DOHH2 (cell line): ENCODE results near the gene RNASEH2A.
"Not testable (repeated sequence)": the region's sequence is repeated elsewhere in the genome, so short reads cannot be mapped to it uniquely, and the experiment has no call there.

ENCODE experiments used
- H3F3A ChIP-seq: fragments of 200-600 bp; sonication (generic), shearing (Covaris generic); 2 replicates; pipeline ENCODE4 v1.6.0; 2016; ENCODE audit warnings: antibody characterized with exemption, mild to moderate bottlenecking; ENCODE audit not compliant: control insufficient read depth, insufficient read depth
- H3K27ac ChIP-seq: fragments of 200-600 bp; sonication (generic); 2 replicates; pipeline ENCODE4 v1.5.1; 2014; ENCODE audit warnings: low read depth, mild to moderate bottlenecking, low read length, moderate library complexity
- H3K27me3 ChIP-seq: fragments of 200-600 bp; sonication (generic); 2 replicates; pipeline ENCODE4 v1.6.1; 2014; ENCODE audit warnings: mild to moderate bottlenecking, low read length, mixed read lengths; ENCODE audit not compliant: control insufficient read depth
- H3K36me3 ChIP-seq: fragments of 200-600 bp; sonication (generic); 2 replicates; pipeline ENCODE4 v1.6.1; 2014; ENCODE audit warnings: mild to moderate bottlenecking, low read length, moderate library complexity, mixed read lengths; ENCODE audit not compliant: control insufficient read depth
- H3K4me1 ChIP-seq: fragments of 200-600 bp; sonication (generic); 2 replicates; pipeline ENCODE4 v1.6.1; 2014; ENCODE audit warnings: mild to moderate bottlenecking, low read length, mixed read lengths; ENCODE audit not compliant: control insufficient read depth
- H3K4me2 ChIP-seq: fragments of 200-600 bp; sonication (generic); 2 replicates; pipeline ENCODE4 v1.6.0; 2014; ENCODE audit warnings: mild to moderate bottlenecking, low read length, moderate library complexity
- H3K4me3 ChIP-seq: fragments of 200-600 bp; sonication (generic); 2 replicates; pipeline ENCODE4 v1.5.1; 2014; ENCODE audit warnings: mild to moderate bottlenecking, low read length, mixed read lengths
- H3K79me2 ChIP-seq: fragments of 200-600 bp; sonication (generic); 2 replicates; pipeline ENCODE4 v1.6.1; 2014; ENCODE audit warnings: mild to moderate bottlenecking, low read length, mixed read lengths; ENCODE audit not compliant: control insufficient read depth
- H3K9me2 ChIP-seq: fragments of 200-600 bp; sonication (generic); replicated peaks from 2 replicates; pipeline ENCODE4 v1.6.1; 2014; ENCODE audit warnings: mild to moderate bottlenecking, low read length, mixed read lengths; ENCODE audit not compliant: control insufficient read depth
- H3K9me3 ChIP-seq: fragments of 200-600 bp; sonication (generic); 2 replicates; pipeline ENCODE4 v1.6.1; 2014; ENCODE audit warnings: antibody characterized with exemption, low read length, mixed read lengths; ENCODE audit not compliant: control insufficient read depth, insufficient read depth
- H4K20me1 ChIP-seq: fragments of 200-600 bp; sonication (generic); 2 replicates; pipeline ENCODE4 v1.6.0; 2014; ENCODE audit warnings: low read depth, mild to moderate bottlenecking, antibody characterized with exemption, low read length, moderate library complexity; ENCODE audit not compliant: control insufficient read depth, insufficient read depth
- CTCF ChIP-seq: fragments of 200-600 bp; sonication (generic); IDR thresholded peaks from one replicate; pipeline ENCODE4 v1.5.1; 2014; ENCODE audit warnings: antibody characterized with exemption, mild to moderate bottlenecking, low read depth, low read length; ENCODE audit not compliant: poor library complexity, severe bottlenecking
- EZH2phosphoT487 ChIP-seq: fragments of 200-600 bp; sonication (generic); IDR thresholded peaks from 2 replicates; pipeline ENCODE4 v1.6.1; 2017; ENCODE audit warnings: borderline replicate concordance, mild to moderate bottlenecking, antibody characterized with exemption, low read length, moderate library complexity, mixed read lengths

Gene RNASEH2A

GRCh38 chr19:12842511-12842910 lies 36.1 kb downstream of the RNASEH2A start:
- no peak overlapping the region for H3K4me2 ChIP-seq
- H3K79me2 ChIP-seq, result no peaks in the 10 kb centered on the region
- H3K9me2 ChIP-seq, result no peaks in the 10 kb centered on the region
- H3K4me1 ChIP-seq, result peaks cover 34% of the 10 kb centered on the region
- peaks cover 12% of the 10 kb centered on the region for H3F3A ChIP-seq
- H4K20me1 ChIP-seq, result peaks cover 13% of the 10 kb centered on the region; the same call in 1 of the 2 replicates
- H3K4me3 ChIP-seq, result no peak overlapping the region
- peaks cover 10% of the 10 kb centered on the region for H3K27me3 ChIP-seq
- no peaks in the 10 kb centered on the region for H3K9me3 ChIP-seq
- TF ChIP-seq CTCF (no peak), EZH2phosphoT487 (no peak)
- no peaks in the 10 kb centered on the region for H3K36me3 ChIP-seq
- no peak overlapping the region for H3K27ac ChIP-seq

GRCh38 chr19:12843328-12843727 lies 36.9 kb downstream of the RNASEH2A start:
- Histone ChIP-seq H4K20me1 (peaks cover 13% of the 10 kb centered on the region; the same call in 1 of the 2 replicates), H3F3A (peaks cover 11% of the 10 kb centered on the region), H3K4me2 (no peak overlapping the region), H3K9me2 (no peaks in the 10 kb centered on the region), H3K36me3 (no peaks in the 10 kb centered on the region), H3K4me3 (no peak overlapping the region), H3K4me1 (peaks cover 31% of the 10 kb centered on the region), H3K27ac (no peak overlapping the region), H3K79me2 (no peaks in the 10 kb centered on the region), H3K27me3 (peaks cover 10% of the 10 kb centered on the region), H3K9me3 (no peaks in the 10 kb centered on the region)
- no peak for TF ChIP-seq CTCF
- TF ChIP-seq EZH2phosphoT487, result no peak

- Histone ChIP-seq H3K27ac (no peak overlapping the region), H3K79me2 (no peaks in the 10 kb centered on the region), H3K9me2 (no peaks in the 10 kb centered on the region), H3K4me2 (no peak overlapping the region), H4K20me1 (peaks cover 13% of the 10 kb centered on the region; the same call in 1 of the 2 replicates), H3F3A (peaks cover 11% of the 10 kb centered on the region), H3K4me1 (peaks cover 26% of the 10 kb centered on the region), H3K9me3 (no peaks in the 10 kb centered on the region), H3K4me3 (no peak overlapping the region), H3K36me3 (no peaks in the 10 kb centered on the region), H3K27me3 (peaks cover 8% of the 10 kb centered on the region)
- no peak for TF ChIP-seq EZH2phosphoT487
- no peak for TF ChIP-seq CTCF
Measured at GRCh38 chr19:12843999-12844732, 37.8 kb downstream of the RNASEH2A start.

- not testable (repeated sequence) for H3K4me1 ChIP-seq, H3F3A ChIP-seq, H3K4me2 ChIP-seq, H3K79me2 ChIP-seq, H3K4me3 ChIP-seq, H3K27me3 ChIP-seq, H3K9me2 ChIP-seq, H3K27ac ChIP-seq, H4K20me1 ChIP-seq, H3K9me3 ChIP-seq, H3K36me3 ChIP-seq
Measured at GRCh38 chr19:12846613-12847012, 40.2 kb downstream of the RNASEH2A start.
